ENCODE measurements around the gene ZBP1. TPM values are rescaled to one million over a fixed set of nuclear protein-coding genes. Genes with fewer than 3 reads are reported as not detected.

The ZBP1 gene
- total RNA-seq, 1 experiment from 2014 or later, result not detected

GRCh38 chr20:57656252-57656820 is 36.1 kb upstream of the ZBP1 start:
- no peak overlapping the region for H3K4me3 ChIP-seq
- TF ChIP-seq EZH2 (IDR thresholded peaks at IDR 0.05; ENCODE audit: low read depth), result no peak
- TF ChIP-seq CTCF (conservative IDR thresholded peaks at IDR 0.05), result no peak
- H3K9me2 ChIP-seq (ENCODE audit: insufficient read depth), result no peaks in the 10 kb centered on the region
- no peaks in the 10 kb centered on the region for H3K27me3 ChIP-seq (ENCODE audit: insufficient read depth, low read depth)
- BruUV-seq (replicated peaks), result no TSS peak
- POLR2A ChIA-PET (ENCODE audit: unreplicated experiment), result no interaction called here
- H3K9me3 ChIP-seq (ENCODE audit: insufficient read depth, low read depth), result no peaks in the 10 kb centered on the region
- H3K4me1 ChIP-seq (replicated peaks; ENCODE audit: insufficient read depth), result no peaks in the 10 kb centered on the region
- H3K79me2 ChIP-seq (ENCODE audit: low read depth), result peaks cover 49% of the 10 kb centered on the region
- no peak overlapping the region for H2AFZ ChIP-seq
- CTCF ChIA-PET, result interaction anchor here (0.6 kb wide), 1 partner anchor 431 kb away, joined by 4 read pairs; no protein-coding TSS in a partner anchor
- H3K4me2 ChIP-seq, result no peak overlapping the region
- intact Hi-C loops (cut with micrococcal nuclease; ENCODE audit: unreplicated experiment), result no loop called here
- H3K36me3 ChIP-seq (ENCODE audit: low read depth), result peaks cover 39% of the 10 kb centered on the region
- no peak for DNase-seq
- H3K27ac ChIP-seq, result peak overlapping the region; percentile 6; the same call in 1 of the 2 replicates
- H3F3A ChIP-seq (ENCODE audit: insufficient read depth, low read depth), result peaks cover 72% of the 10 kb centered on the region
- peaks cover 76% of the 10 kb centered on the region for H4K20me1 ChIP-seq (ENCODE audit: insufficient read depth)

DNA sequence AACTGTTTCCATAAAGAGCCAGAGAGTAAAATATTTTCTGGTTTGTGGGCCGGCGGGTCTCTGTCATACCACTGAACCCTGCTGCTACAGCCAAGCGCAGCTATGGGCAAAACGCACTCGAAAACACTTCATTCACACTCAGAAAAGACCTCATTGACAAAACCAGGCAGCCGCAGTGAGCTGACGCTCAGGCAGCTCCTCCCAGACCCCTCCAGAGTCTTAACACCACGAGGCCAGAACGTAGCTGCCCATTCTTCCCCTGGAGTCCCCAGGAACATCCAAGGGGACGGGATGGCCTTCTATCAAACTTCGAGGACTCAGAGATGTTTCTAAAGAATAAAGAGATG is 35.6 kb upstream of the ZBP1 start:
- Histone ChIP-seq H2AFZ (no peak overlapping the region), H3K79me2 (ENCODE audit: low read depth) (peaks cover 44% of the 10 kb centered on the region), H3K9me3 (ENCODE audit: insufficient read depth, low read depth) (no peaks in the 10 kb centered on the region), H3K4me1 (replicated peaks; ENCODE audit: insufficient read depth) (no peaks in the 10 kb centered on the region), H3K27me3 (ENCODE audit: insufficient read depth, low read depth) (no peaks in the 10 kb centered on the region), H3K27ac (0 out of 2 replicates have a peak overlapping the region, but pooled peaks have one; percentile 6), H3F3A (ENCODE audit: insufficient read depth, low read depth) (peaks cover 73% of the 10 kb centered on the region), H3K36me3 (ENCODE audit: low read depth) (peaks cover 40% of the 10 kb centered on the region), H3K4me3 (no peak overlapping the region), H3K4me2 (no peak overlapping the region), H4K20me1 (ENCODE audit: insufficient read depth) (peaks cover 71% of the 10 kb centered on the region), H3K9me2 (ENCODE audit: insufficient read depth) (no peaks in the 10 kb centered on the region)
- no peak for DNase-seq
- intact Hi-C loops (cut with micrococcal nuclease; ENCODE audit: unreplicated experiment), result loop anchor here (1.0 to 2.0 kb wide), 3 partner anchors 43 to 93 kb away; no protein-coding TSS in a partner anchor
- TF ChIP-seq CTCF (conservative IDR thresholded peaks at IDR 0.05), result no peak
- BruUV-seq (replicated peaks), result no TSS peak
- CTCF ChIA-PET, result no interaction called here
- POLR2A ChIA-PET (ENCODE audit: unreplicated experiment), result no interaction called here

DNA sequence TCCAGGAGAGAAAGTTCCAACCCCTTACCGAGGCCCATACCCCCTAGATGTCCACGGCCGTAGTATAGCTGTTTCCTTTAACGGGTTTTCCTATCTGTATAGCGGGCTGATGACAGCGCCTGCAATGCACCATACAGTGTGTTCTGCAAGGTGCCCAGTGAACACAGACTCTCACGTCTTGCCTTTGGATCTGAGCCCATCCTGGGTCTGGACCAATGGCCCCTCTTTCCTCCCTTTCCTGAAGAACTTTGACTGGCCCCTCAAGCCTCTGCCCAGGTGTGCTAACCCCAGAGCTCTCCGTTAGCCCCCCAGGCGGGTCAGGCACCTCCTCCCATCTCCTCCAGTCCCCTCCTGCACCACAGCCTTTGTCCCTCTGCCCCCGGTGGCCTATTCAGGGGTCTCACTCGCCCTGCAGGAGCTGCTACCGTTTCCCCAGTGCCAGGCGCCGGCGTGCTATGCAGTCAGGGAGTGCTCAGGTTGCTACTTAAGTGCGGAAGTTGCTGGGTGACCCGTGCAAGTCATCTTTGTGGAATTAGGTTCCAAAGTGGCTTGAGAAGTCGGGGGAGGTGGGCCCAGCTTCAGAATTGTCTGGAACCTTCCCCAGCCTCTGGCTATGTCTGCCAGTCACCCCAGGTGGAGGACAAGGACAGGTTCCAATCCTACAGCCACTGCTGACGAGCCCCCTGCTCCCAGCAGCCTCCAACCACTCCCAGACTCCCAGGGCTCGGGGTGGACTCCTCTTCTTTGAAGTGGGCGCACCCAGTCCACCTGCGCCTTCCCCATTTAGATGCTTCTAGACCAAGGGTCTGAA is 35.0 kb upstream of the ZBP1 start:
- Histone ChIP-seq H3K79me2 (ENCODE audit: low read depth) (peaks cover 38% of the 10 kb centered on the region), H3K4me2 (no peak overlapping the region), H3K4me1 (replicated peaks; ENCODE audit: insufficient read depth) (no peaks in the 10 kb centered on the region), H3F3A (ENCODE audit: insufficient read depth, low read depth) (peaks cover 77% of the 10 kb centered on the region), H3K4me3 (no peak overlapping the region), H2AFZ (no peak overlapping the region), H3K9me2 (ENCODE audit: insufficient read depth) (no peaks in the 10 kb centered on the region), H4K20me1 (ENCODE audit: insufficient read depth) (peaks cover 70% of the 10 kb centered on the region), H3K36me3 (ENCODE audit: low read depth) (peaks cover 38% of the 10 kb centered on the region), H3K27me3 (ENCODE audit: insufficient read depth, low read depth) (no peaks in the 10 kb centered on the region), H3K9me3 (ENCODE audit: insufficient read depth, low read depth) (no peaks in the 10 kb centered on the region), H3K27ac (0 out of 2 replicates have a peak overlapping the region, but pooled peaks have one; percentile 6)
- intact Hi-C loops (cut with micrococcal nuclease; ENCODE audit: unreplicated experiment), result loop anchor here (1.0 to 2.0 kb wide), 5 partner anchors 44 to 554 kb away; no protein-coding TSS in a partner anchor
- no TSS peak for BruUV-seq (replicated peaks)
- POLR2A ChIA-PET (ENCODE audit: unreplicated experiment), result no interaction called here
- TF ChIP-seq EZH2 (IDR thresholded peaks at IDR 0.05; ENCODE audit: low read depth), result no peak
- CTCF ChIA-PET, result no interaction called here
- DNase-seq, result no peak

All from PC-9 (cell line).